ENCODE data around the gene NEDD1.

NEDD1 gene

GRCh38 chr12:97003276-97003675 lies 96.2 kb downstream of the NEDD1 start:
- DNase-seq (ENCODE audit: low spot score) = no peak
- no peak for FAIRE-seq
